T-helper 1 cell (primary cell): ENCODE results near the gene EIF4E2.
"Not testable (repeated sequence)": the region's sequence is repeated elsewhere in the genome, so short reads cannot be mapped to it uniquely, and the experiment has no call there.

ENCODE experiments used
- DNase-seq, 5 donors: peaks; one replicate each; pipeline ENCODE4 v3.0.0-alpha.2; 2012 to 2020

Gene EIF4E2

GRCh38 chr2:232570481-232570880, 20.0 kb downstream of the EIF4E2 start:
- not testable (repeated sequence) for DNase-seq

- DNase-seq: no peak
Observed at GRCh38 chr2:232571026-232571474, 20.6 kb downstream of the EIF4E2 start.

- DNase-seq: no peak
Observed at GRCh38 chr2:232573042-232573441, 22.6 kb downstream of the EIF4E2 start.

GRCh38 chr2:232573771-232574435, 23.4 kb downstream of the EIF4E2 start:
- no peak for DNase-seq

GRCh38 chr2:232574674-232575403, 24.4 kb downstream of the EIF4E2 start:
- DNase-seq: no peak

GRCh38 chr2:232575404-232575746, 24.9 kb downstream of the EIF4E2 start:
- DNase-seq: no peak

GRCh38 chr2:232576995-232577394, 26.5 kb downstream of the EIF4E2 start:
- DNase-seq: no peak

GRCh38 chr2:232577841-232578240, 27.4 kb downstream of the EIF4E2 start:
- DNase-seq: no peak

- DNase-seq: no peak
Observed at GRCh38 chr2:232578626-232579025, 28.1 kb downstream of the EIF4E2 start.

- DNase-seq: no peak
Observed at GRCh38 chr2:232580648-232580981, 30.1 kb downstream of the EIF4E2 start.

- no peak for DNase-seq
Observed at GRCh38 chr2:232581725-232582124, 31.2 kb downstream of the EIF4E2 start.

GRCh38 chr2:232584238-232584637, 33.7 kb downstream of the EIF4E2 start:
- no peak for DNase-seq

GRCh38 chr2:232586943-232587505, 36.5 kb downstream of the EIF4E2 start:
- no peak for DNase-seq

GRCh38 chr2:232587512-232587911, 37.0 kb downstream of the EIF4E2 start:
- DNase-seq: no peak

GRCh38 chr2:232588031-232588430, 37.5 kb downstream of the EIF4E2 start:
- no peak for DNase-seq

GRCh38 chr2:232588680-232589585, 38.4 kb downstream of the EIF4E2 start:
- DNase-seq: no peak

GRCh38 chr2:232592772-232593395, 42.4 kb downstream of the EIF4E2 start:
- DNase-seq: peak in 1 of 5 donors; percentile 12

- DNase-seq: no peak
Observed at GRCh38 chr2:232593982-232594381, 43.5 kb downstream of the EIF4E2 start.

GRCh38 chr2:232597362-232598079, 47.0 kb downstream of the EIF4E2 start:
- DNase-seq: no peak

- no peak for DNase-seq
Observed at GRCh38 chr2:232598293-232598692, 47.8 kb downstream of the EIF4E2 start.

- DNase-seq: no peak
Observed at GRCh38 chr2:232600053-232600773, 49.7 kb downstream of the EIF4E2 start.
